GM10266 (cell line): ENCODE measurements around the gene ECT2.

ENCODE experiments used
- DNase-seq: peaks from one replicate; pipeline ENCODE4 v3.0.0; 2012; ENCODE audit errors: extremely low spot score
- TF ChIP-seq, protein P1 (sequence below): IDR thresholded peaks from 2 replicates; pipeline ENCODE4 v1.5.1; 2012; ENCODE audit warnings: mild to moderate bottlenecking, low read depth; ENCODE audit not compliant: control insufficient read depth, insufficient read depth; ENCODE audit errors: missing control alignments

The ECT2 gene

DNA sequence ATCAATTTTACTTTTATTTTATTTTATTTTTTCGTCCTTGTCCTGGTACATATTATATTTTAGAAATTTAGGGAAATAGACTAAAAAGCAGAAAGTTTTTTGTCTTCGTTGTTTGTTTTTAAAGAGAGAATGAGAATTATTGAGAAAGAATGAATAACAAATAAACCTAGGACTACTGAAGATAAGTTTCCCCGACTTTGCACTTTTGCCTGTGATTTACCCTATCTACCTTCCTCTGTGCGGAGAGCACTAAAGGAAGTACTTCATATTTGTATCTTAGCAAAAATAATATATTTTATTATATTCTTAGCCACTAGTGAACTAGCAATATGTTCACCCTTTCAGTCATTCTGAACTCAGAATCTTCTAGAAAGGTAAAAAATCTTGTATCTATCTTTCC, 60.6 kb downstream of the ECT2 start:
- no peak for DNase-seq
- TF ChIP-seq, protein P1, sequence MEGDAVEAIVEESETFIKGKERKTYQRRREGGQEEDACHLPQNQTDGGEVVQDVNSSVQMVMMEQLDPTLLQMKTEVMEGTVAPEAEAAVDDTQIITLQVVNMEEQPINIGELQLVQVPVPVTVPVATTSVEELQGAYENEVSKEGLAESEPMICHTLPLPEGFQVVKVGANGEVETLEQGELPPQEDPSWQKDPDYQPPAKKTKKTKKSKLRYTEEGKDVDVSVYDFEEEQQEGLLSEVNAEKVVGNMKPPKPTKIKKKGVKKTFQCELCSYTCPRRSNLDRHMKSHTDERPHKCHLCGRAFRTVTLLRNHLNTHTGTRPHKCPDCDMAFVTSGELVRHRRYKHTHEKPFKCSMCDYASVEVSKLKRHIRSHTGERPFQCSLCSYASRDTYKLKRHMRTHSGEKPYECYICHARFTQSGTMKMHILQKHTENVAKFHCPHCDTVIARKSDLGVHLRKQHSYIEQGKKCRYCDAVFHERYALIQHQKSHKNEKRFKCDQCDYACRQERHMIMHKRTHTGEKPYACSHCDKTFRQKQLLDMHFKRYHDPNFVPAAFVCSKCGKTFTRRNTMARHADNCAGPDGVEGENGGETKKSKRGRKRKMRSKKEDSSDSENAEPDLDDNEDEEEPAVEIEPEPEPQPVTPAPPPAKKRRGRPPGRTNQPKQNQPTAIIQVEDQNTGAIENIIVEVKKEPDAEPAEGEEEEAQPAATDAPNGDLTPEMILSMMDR = no peak

DNA sequence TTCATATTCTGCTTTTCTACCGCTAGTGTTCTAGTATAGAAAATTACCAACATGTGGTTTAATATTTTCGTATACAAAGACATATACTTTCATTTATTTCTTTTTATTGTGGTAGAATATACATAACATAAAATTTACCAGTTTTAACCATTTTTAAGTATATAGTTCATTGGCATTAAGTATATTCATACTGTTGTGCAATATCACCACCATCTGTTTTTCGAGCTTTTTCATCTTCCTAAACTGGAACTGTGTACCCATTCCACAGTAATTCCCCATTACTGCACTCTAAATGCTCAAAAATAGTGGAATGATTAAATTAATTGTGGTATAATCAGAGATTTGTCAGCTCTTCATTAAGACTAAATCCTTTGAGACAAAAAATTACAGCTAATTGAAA, 62.9 kb downstream of the ECT2 start:
- TF ChIP-seq, protein P1 = no peak
- DNase-seq = no peak

DNA sequence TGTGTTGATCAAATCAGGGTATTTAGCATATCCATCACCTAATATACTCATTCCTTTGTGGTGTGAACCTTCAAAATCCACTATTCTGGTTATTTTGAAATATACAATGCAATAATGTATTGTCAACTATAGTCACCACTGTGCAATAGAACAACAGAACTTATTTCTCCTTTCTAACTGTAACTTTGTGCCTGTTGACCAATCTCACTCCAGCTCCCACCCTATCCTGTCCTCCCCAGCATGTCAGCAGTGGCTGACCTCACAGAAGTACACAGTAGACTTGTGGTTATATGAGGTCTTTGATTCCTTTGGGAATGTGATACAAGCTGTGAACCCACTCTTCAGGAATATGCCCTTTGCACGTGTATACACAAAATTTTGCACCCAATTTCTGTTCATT, 64.2 kb downstream of the ECT2 start:
- TF ChIP-seq, protein P1 = no peak
- DNase-seq = no peak

DNA sequence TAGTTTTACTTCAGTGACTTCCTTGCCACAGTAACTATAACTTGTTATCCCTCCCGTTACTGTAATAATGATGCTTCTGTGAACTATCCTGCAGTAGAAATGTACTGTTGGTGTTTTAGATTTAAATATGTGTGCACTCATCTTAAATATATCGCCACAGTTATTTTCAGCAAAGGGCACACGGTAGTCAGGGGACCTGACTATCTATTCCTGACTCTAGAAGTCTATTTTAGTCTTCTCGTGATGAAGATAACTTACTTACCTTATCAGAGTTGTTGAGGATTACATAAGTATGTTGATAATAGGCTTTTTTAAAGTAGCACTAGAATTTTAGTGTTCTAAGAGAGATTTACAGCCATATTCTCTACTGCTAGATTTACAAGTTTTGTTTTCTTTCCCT, 65.3 kb downstream of the ECT2 start:
- TF ChIP-seq, protein P1 = no peak
- DNase-seq = no peak

DNA sequence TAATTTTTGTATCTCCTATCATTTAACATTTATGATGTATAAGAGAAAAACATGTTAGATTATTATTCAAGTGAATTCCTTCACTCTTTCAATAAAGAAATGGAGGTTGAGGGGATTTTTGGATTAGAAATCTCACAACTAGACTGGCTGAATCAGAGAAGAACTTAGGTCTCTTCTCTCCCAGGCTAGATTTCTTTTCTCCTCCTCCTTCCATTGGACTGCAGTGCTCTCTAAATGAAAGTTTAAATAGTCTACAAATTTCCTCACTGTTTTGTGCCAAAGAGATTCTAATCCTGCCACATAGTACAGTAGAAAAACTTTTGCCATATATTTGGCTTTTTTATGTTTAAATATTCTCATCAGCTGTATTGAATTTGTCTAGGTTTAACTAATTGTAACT, 65.8 kb downstream of the ECT2 start:
- TF ChIP-seq, protein P1 = no peak

DNA sequence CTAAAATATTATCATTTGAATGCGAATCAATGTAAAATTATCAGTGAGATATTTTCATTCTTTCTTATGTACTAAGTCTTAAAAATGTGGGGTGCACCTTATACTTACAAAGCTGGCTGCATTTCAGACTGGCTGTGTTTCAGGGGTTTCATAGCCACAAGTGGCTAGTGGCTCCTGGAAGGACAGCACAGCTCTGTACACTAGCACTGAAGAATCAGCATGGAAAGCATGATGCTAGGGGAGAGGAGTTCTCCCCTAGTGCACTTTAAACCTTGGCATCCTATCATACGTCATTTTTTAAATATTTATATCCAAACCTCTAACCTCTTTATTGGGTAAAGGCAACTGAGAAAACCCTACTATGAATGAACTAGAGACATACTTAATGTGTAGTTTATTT, 66.4 kb downstream of the ECT2 start:
- DNase-seq = no peak
- TF ChIP-seq, protein P1 = no peak

More for the DNA sequence above, 65.8 kb downstream of the ECT2 start:
- DNase-seq = no peak

DNA sequence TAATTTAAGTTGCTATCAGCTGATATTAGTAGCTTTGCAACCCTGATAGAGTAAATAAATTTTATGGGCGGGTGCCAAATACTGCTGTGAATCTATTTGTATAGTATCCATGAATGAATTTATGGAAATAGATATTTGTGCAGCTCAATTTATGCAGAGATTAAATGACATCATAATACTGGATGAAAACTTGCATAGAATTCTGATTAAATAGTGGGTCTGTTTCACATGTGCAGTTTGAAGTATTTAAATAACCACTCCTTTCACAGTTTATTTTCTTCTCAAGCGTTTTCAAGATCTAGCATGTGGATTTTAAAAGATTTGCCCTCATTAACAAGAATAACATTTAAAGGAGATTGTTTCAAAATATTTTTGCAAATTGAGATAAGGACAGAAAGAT, 70.0 kb downstream of the ECT2 start:
- no peak for DNase-seq
- TF ChIP-seq, protein P1 = no peak
